Measurements from ENCODE around the gene AURKB. TPM values are rescaled to one million over a fixed set of nuclear protein-coding genes. Genes with fewer than 3 reads are reported as not detected.
"Not testable (repeated sequence)": the region's sequence is repeated elsewhere in the genome, so short reads cannot be mapped to it uniquely, and the experiment has no call there.

The AURKB gene
- total RNA-seq, 2 experiments from 2014 or later = 188 to 224 TPM

DNA sequence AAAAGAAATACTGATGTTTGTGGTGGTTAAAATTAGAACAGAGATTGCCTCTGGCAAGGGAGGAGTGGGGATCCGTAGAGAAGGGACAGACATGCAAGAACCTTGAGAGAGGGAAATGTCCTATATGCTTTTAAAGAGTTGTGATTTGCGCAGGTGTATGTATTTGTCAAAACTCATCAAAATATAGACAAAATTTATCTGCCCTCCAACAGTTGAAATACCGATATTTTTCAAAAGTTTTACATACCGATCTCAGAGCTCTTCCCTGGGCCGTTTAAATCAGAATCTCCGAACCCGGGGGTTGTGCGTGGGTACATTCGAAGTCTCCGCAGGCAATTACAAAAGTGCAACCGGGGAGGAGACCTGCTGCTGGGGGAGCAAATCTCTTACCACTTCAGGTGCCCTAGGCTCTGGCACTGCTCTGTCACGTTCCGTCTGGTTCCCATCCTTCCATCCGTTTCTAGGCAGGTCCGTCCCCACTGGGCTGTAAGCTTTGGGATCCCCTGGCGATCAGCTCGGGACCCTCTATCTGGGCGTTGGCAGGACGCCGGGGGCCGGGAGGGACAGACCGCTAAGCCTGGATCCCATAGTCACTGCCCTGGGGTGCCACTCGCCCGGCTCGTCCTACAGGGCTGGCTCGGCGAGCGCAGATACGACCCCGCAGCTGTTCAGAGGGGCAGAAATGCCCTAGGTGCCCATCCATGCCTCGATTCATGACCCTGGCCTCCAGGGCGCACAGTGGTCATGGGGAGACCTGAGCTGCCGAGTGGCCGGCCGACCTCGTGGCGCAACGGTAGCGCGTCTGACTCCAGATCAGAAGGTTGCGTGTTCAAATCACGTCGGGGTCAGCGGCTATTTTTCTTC lies 24.6 kb downstream of the AURKB start:
- no peak overlapping the region for H3K27ac Mint-ChIP-seq
- H3K36me3 Mint-ChIP-seq (ENCODE audit: low read depth) = no peaks in the 10 kb centered on the region
- H3K9me3 Mint-ChIP-seq = no peaks in the 10 kb centered on the region
- ChIA-PET CTCF (interaction anchor here (0.6 to 2.9 kb wide), 11 partner anchors 8 to 66 kb away, joined by 3 to 9 read pairs (median 5); no protein-coding TSS in a partner anchor), POLR2A (interaction anchor here (0.6 kb wide), 1 partner anchor 38 kb away, joined by 4 read pairs; no protein-coding TSS in a partner anchor)
- peaks cover 26% of the 10 kb centered on the region for H3K4me1 Mint-ChIP-seq
- peak; percentile 85 for DNase-seq
- H3K4me3 Mint-ChIP-seq = no peak overlapping the region
- peaks cover 7% of the 10 kb centered on the region for H3K27me3 Mint-ChIP-seq

DNA sequence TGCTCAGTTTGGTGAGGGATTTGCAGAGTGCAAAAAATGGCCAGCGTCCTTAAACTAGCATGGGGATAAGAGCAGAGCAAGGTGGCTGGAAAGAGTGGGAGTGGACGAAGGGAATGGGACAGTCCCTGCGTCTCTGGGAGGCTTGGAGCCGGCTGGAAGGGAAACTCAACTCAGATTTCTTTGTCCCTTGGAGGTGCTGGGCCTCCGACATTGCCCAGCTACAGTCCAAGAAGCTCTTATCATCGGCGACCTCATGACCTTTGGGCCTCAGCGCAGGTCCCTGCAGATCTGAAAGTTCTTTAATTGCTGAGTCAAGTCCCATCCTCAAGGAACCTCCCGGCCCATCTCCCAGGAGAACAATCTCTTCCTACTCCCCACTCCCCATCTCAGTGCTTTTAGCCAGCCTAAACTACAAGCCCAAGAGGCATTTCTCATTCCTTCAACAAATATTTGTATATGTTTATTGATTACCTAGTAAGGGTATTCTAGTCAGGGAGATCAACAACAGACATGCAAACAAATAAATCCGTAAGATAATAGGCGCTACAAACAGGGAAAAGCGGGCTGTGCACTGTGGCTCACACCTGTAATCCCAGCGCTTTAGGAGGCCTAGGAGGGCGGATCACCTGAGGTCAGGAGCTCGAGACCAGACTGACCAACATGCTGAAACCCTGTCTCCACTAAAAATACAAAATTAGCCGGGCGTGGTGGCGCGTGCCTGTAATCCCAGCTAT lies 33.2 kb downstream of the AURKB start:
- H3K27me3 Mint-ChIP-seq = peaks cover 3% of the 10 kb centered on the region
- ChIA-PET POLR2A (no interaction called here), CTCF (interaction anchor here (0.6 to 1.5 kb wide), 5 partner anchors 9 to 38 kb away, joined by 3 to 5 read pairs (median 4); partner anchors contain the start of gene AURKB)
- DNase-seq = no peak
- no peaks in the 10 kb centered on the region for H3K9me3 Mint-ChIP-seq
- peak overlapping the region; percentile 92 for H3K27ac Mint-ChIP-seq
- H3K4me3 Mint-ChIP-seq = peak overlapping the region; percentile 95
- H3K36me3 Mint-ChIP-seq (ENCODE audit: low read depth) = peaks cover 3% of the 10 kb centered on the region
- peaks cover 55% of the 10 kb centered on the region for H3K4me1 Mint-ChIP-seq

DNA sequence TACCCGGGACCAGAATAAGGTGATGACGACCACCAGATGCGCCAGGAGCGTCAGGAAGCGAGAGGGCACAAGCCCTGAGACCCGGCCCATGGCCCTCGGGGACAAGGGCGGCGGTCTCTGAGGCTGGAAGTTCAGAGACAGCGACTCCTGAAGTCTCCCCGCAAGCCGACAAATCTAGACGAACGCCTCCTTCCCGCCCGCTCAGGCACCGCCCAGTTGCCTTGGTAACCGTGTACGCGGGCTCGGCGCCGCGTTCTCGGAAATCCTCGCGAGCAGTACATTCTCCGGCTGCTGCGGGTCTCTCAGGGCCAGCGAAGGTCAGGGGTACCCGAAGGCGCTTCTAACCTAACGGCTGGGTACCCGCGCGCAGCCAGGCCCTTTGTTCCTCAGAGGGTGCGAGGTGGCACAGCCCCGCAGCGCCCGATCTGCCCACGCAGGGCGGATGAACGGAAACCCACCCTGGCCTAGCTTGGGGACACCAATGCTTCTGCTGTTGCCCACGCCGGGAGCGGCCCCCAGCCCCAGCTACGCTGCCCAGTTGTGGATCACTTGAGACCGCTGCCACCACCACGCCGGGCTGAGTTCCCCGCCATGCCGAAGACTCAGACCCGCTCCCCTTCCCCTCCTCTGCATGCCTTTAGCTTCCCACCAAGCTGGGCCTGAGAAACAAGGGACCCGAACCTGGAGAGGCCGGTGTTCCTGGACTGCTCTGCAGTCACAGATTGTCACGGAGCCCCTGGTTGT lies 34.0 kb downstream of the AURKB start, which contains the start of gene TMEM107:
TSS of gene TMEM107 (minus strand) at position 184 of the 744 bp plus-strand sequence. CDS start at position 90, 94 bp downstream.
- peak within 1 kb of the TSS; percentile 95 for H3K4me3 Mint-ChIP-seq
- peak within 1 kb of the TSS; percentile 92 for H3K27ac Mint-ChIP-seq
- H3K27me3 Mint-ChIP-seq = peaks cover 3% of the 10 kb centered on the region
- H3K4me1 Mint-ChIP-seq = peaks cover 57% of the 10 kb centered on the region
- no peaks in the 10 kb centered on the region for H3K9me3 Mint-ChIP-seq
- peak; percentile 93 for DNase-seq
- H3K36me3 Mint-ChIP-seq (ENCODE audit: low read depth) = peaks cover 3% of the 10 kb centered on the region
- CTCF ChIA-PET = interaction anchor here (0.9 to 1.5 kb wide), 3 partner anchors 10 to 37 kb away, joined by 3 to 5 read pairs (median 5); no protein-coding TSS in a partner anchor
- POLR2A ChIA-PET = interaction anchor here (1.0 kb wide), 1 partner anchor 20 kb away, joined by 3 read pairs; no protein-coding TSS in a partner anchor

DNA sequence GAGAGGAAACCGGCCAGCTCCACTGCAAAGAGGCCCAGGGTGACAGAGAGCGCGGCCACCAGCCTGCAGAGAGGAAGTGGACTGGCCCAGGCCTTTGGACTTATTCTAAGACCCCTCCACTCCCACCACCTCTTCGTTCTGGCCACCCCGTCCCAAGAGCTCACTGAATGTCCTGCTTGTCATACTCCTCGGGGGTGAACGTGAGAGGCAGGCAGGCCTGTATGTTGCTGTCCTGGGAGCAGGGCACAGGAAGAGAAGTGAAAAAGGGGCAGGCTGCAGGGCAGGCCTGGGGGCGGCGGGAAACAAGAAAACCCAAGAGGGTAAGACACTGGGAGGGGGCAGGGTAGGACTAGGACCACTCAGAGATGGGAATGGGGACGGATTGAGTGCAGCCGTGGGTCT lies 34.6 kb downstream of the AURKB start:
- peak overlapping the region; percentile 92 for H3K27ac Mint-ChIP-seq
- DNase-seq = no peak
- H3K27me3 Mint-ChIP-seq = peaks cover under 1% of the 10 kb centered on the region
- ChIA-PET CTCF (interaction anchor here (0.8 kb wide), 1 partner anchor 8 kb away, joined by 3 read pairs; no protein-coding TSS in a partner anchor), POLR2A (interaction anchor here (0.6 to 1.0 kb wide), 2 partner anchors 19 to 45 kb away, joined by 3 read pairs; no protein-coding TSS in a partner anchor)
- H3K9me3 Mint-ChIP-seq = no peaks in the 10 kb centered on the region
- peak overlapping the region; percentile 95 for H3K4me3 Mint-ChIP-seq
- peaks cover 55% of the 10 kb centered on the region for H3K4me1 Mint-ChIP-seq
- peaks cover 3% of the 10 kb centered on the region for H3K36me3 Mint-ChIP-seq (ENCODE audit: low read depth)

DNA sequence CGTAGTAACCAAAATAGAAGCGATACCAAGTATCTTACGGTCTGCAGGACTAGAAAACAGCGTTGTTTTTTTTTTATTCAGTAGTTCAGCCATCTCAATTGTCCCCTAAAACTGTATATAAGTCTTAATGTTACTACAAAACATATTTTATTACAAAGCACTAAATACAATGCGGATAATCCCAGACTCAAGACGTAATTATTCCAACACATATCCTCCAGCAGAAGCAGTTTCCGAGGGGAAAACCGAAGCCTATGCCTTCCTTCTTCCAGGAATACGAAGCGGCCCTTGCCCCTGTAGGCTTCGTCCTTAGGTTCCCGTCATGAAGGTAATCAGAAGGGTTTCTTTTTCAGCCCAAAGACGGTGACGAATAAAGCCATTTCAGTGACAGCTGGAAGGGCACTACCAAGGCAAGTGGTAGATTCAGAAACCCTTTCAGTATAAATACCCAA lies 36.5 kb downstream of the AURKB start:
- Mint-ChIP-seq H3K36me3 (ENCODE audit: low read depth) (peaks cover 3% of the 10 kb centered on the region), H3K9me3 (no peaks in the 10 kb centered on the region), H3K27me3 (no peaks in the 10 kb centered on the region), H3K4me1 (peaks cover 55% of the 10 kb centered on the region), H3K4me3 (peak overlapping the region; percentile 95), H3K27ac (peak overlapping the region; percentile 100)
- no peak for DNase-seq
- ChIA-PET POLR2A (interaction anchor here (0.6 to 1.8 kb wide), 15 partner anchors 10 to 335 kb away, joined by 3 to 35 read pairs (median 5); partner anchors contain the start of genes BORCS6, CTC1 and SLC25A35), CTCF (interaction anchor here (1.0 to 1.6 kb wide), 9 partner anchors 12 to 203 kb away, joined by 3 to 8 read pairs (median 5); partner anchors contain the start of genes HES7 and KRABD2)

DNA sequence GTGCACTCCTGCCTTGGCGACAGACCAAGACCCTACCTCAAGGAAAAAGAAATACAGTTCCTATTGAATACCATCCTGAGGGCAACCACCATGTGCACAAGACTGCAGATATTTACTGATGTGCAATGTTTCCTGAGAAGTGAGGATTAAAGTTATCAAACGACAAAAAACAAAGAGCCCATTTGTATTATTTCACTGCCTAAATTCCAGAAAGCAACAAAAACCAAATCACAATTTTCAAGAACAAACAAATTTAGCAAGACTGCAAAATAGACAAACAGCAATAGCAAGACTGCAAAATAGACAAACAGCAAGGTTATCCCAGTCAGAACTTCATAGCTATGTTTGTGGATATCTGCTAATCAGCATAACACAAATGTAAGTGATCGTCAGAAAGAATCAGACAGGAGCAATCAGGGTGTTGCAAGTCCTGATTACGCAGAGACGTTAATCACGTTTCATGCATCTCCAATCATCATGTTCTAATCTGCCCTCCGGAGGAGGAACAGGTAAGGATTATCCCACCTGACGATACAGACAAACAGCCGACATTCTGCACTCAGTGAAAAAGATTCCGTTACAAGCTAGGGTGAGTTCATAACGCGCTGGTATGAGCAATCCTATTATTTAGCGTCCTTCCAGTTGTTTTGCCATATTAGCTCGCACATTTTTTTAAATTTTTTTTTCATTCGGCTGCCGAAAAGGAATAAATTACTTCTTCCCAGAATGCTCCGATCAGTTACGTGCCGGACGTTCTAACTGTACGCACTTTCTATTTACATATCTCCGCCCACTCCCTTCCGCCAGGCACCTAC lies 37.1 kb downstream of the AURKB start:
- H3K4me3 Mint-ChIP-seq = peak overlapping the region; percentile 95
- no peaks in the 10 kb centered on the region for H3K27me3 Mint-ChIP-seq
- H3K4me1 Mint-ChIP-seq = peaks cover 58% of the 10 kb centered on the region
- H3K27ac Mint-ChIP-seq = peak overlapping the region; percentile 100
- no peaks in the 10 kb centered on the region for H3K9me3 Mint-ChIP-seq
- H3K36me3 Mint-ChIP-seq (ENCODE audit: low read depth) = peaks cover 3% of the 10 kb centered on the region
- POLR2A ChIA-PET = interaction anchor here (0.5 to 1.8 kb wide), 21 partner anchors 9 to 938 kb away, joined by 3 to 35 read pairs (median 4); partner anchors contain the start of genes BORCS6, CTC1, SLC25A35 and VAMP2
- DNase-seq = peak; percentile 88
- CTCF ChIA-PET = interaction anchor here (1.0 to 1.6 kb wide), 10 partner anchors 13 to 204 kb away, joined by 3 to 8 read pairs (median 4); partner anchors contain the start of genes HES7 and KRABD2

DNA sequence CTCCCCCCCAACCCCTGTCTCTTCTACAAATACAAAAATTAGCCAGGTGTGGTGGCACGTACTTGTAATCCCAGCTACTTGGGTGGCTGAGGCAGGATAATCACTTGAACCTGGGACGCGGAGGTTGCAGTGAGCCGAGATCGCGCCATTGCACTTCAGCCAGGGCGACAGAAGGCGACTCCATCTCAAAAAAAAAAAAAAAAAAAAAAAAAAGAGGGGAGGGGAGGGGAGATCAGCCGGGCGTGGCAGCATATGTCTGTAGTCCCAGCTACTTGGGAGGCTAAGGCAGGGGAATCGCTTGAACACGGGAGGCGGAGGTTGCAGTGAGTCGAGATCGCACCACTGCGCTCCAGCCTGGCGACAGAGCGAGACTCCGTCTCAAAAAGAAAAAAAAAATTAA lies 40.2 kb downstream of the AURKB start:
- H3K27ac Mint-ChIP-seq; H3K9me3 Mint-ChIP-seq; DNase-seq; H3K4me3 Mint-ChIP-seq; H3K27me3 Mint-ChIP-seq; POLR2A ChIA-PET; H3K36me3 Mint-ChIP-seq (ENCODE audit: low read depth): not testable (repeated sequence)
- CTCF ChIA-PET = interaction anchor here (0.8 to 1.6 kb wide), 3 partner anchors 12 to 25 kb away, joined by 3 to 7 read pairs (median 3); no protein-coding TSS in a partner anchor
- H3K4me1 Mint-ChIP-seq = peaks cover 43% of the 10 kb centered on the region

DNA sequence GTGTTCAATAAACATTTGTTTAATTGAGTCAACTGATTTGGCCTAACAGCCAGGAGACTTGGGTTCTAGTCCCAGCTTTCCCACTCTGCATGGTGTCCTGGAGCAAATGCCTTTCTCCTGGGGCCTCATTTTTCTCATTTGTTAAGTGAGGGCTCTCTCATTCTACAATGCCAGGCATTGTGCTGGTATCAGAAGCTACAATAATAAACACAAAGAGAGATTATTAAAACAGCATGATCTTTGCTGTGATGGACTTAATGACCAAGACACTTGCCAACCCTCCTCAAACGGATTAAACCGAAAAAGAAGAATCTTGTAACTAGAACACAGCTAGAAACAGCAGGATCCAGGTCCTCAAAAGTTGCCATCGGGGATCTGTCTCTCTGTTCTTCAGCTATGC lies 42.8 kb downstream of the AURKB start:
- H3K36me3 Mint-ChIP-seq (ENCODE audit: low read depth) = peaks cover 2% of the 10 kb centered on the region
- no peaks in the 10 kb centered on the region for H3K27me3 Mint-ChIP-seq
- ChIA-PET CTCF (interaction anchor here (0.5 to 1.4 kb wide), 6 partner anchors 9 to 97 kb away, joined by 3 to 7 read pairs (median 4); no protein-coding TSS in a partner anchor), POLR2A (no interaction called here)
- H3K4me1 Mint-ChIP-seq = peaks cover 42% of the 10 kb centered on the region
- H3K4me3 Mint-ChIP-seq = no peak overlapping the region
- H3K27ac Mint-ChIP-seq = no peak overlapping the region
- DNase-seq = no peak
- no peaks in the 10 kb centered on the region for H3K9me3 Mint-ChIP-seq

DNA sequence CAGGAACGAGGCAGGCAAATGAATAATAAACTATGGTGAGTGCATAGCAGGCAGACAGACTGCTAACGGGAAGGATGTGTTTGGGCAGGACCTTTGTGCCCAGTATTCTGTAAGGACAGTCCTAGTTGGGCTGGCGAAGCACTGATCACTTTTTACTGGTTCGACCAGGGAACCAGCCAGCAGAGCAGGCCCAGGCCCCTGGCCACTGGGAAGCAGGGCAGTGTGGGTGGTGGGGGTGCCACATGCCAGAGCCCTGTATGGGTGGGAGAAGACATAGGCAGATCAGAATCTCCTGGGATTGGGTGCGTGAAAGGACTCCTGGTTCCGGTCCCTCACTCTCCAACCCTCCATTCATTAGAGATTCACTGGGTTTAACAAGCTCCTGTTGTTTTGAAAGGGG lies 43.6 kb downstream of the AURKB start:
- H3K9me3 Mint-ChIP-seq = no peaks in the 10 kb centered on the region
- no peak for DNase-seq
- H3K4me3 Mint-ChIP-seq = no peak overlapping the region
- no peaks in the 10 kb centered on the region for H3K27me3 Mint-ChIP-seq
- ChIA-PET POLR2A (no interaction called here), CTCF (interaction anchor here (0.9 to 1.4 kb wide), 3 partner anchors 9 to 41 kb away, joined by 3 to 5 read pairs (median 3); no protein-coding TSS in a partner anchor)
- peaks cover 40% of the 10 kb centered on the region for H3K4me1 Mint-ChIP-seq
- no peak overlapping the region for H3K27ac Mint-ChIP-seq
- peaks cover 5% of the 10 kb centered on the region for H3K36me3 Mint-ChIP-seq (ENCODE audit: low read depth)

DNA sequence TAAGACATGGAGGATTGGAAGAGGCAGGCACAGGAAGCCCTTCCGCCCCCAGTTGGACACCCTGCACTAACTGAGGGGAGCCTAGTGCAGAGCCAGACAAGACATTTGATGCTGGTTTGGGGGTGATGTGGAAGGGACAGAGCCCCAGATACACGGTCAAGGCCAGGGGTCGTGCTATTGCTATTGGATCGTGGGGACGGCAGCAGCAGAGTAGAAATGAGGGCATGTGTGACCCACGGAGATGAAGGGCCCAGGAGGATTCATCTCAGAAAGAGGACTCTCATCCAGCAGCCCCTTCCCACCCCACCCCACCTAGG lies 45.6 kb downstream of the AURKB start:
- ChIA-PET CTCF (interaction anchor here (1.4 to 1.7 kb wide), 2 partner anchors 10 to 26 kb away, joined by 4 to 7 read pairs; no protein-coding TSS in a partner anchor), POLR2A (interaction anchor here (1.6 kb wide), 1 partner anchor 9 kb away, joined by 35 read pairs; no protein-coding TSS in a partner anchor)
- Mint-ChIP-seq H3K27ac (peak overlapping the region; percentile 99), H3K36me3 (ENCODE audit: low read depth) (peaks cover 23% of the 10 kb centered on the region), H3K4me1 (peaks cover 51% of the 10 kb centered on the region), H3K4me3 (peak overlapping the region; percentile 83), H3K9me3 (no peaks in the 10 kb centered on the region), H3K27me3 (no peaks in the 10 kb centered on the region)
- peak; percentile 39 for DNase-seq

Measured in activated CD4-positive, alpha-beta T cell treated with anti-CD3 and anti-CD28 coated beads, Interleukin-2, amount 10 ng/mL, durations not matched to agents 7 days and 5 days (primary cell).